Osteoblast (primary cell): Measurements from ENCODE around the gene MCM9. TPM values are rescaled to one million over a fixed set of nuclear protein-coding genes. Genes with fewer than 3 reads are reported as not detected.

Source experiments
- DNase-seq: peaks from one replicate; pipeline ENCODE4 v3.0.0; 2011; ENCODE audit warnings: low spot score, mixed read lengths; ENCODE audit not compliant: insufficient read length; ENCODE audit errors: missing footprints
- H2AFZ ChIP-seq: 2 replicates; pipeline ENCODE4 v1.6.0; 2011; ENCODE audit warnings: mild to moderate bottlenecking, low read length
- H3K27ac ChIP-seq: 2 replicates; pipeline ENCODE4 v1.5.1; 2011; ENCODE audit warnings: mild to moderate bottlenecking, low read depth, low read length, moderate library complexity
- H3K27me3 ChIP-seq: 2 replicates; pipeline ENCODE4 v1.6.0; 2012; ENCODE audit warnings: mild to moderate bottlenecking, control low read depth, inconsistent platforms, low read length, moderate library complexity; ENCODE audit not compliant: insufficient read depth
- H3K36me3 ChIP-seq: 2 replicates; pipeline ENCODE4 v1.5.1; 2011; ENCODE audit warnings: mild to moderate bottlenecking, low read length, control low read depth, moderate library complexity; ENCODE audit not compliant: insufficient read depth
- H3K4me1 ChIP-seq: 2 replicates; pipeline ENCODE4 v1.5.1; 2011; ENCODE audit warnings: mild to moderate bottlenecking, low read length, control low read depth, moderate library complexity; ENCODE audit not compliant: insufficient read depth
- H3K4me2 ChIP-seq: 2 replicates; pipeline ENCODE4 v1.6.0; 2011; ENCODE audit warnings: mild to moderate bottlenecking, low read length; ENCODE audit not compliant: insufficient read depth
- H3K4me3 ChIP-seq: fragments of 200-600 bp; sonication (generic); 3 replicates; pipeline ENCODE4 v1.5.1; 2012; ENCODE audit warnings: mild to moderate bottlenecking, low read length, inconsistent platforms; ENCODE audit not compliant: insufficient read depth
- H3K79me2 ChIP-seq: 2 replicates; pipeline ENCODE4 v1.6.0; 2012; ENCODE audit warnings: mild to moderate bottlenecking, low read length, control low read depth, inconsistent platforms; ENCODE audit not compliant: insufficient read depth
- H3K9me3 ChIP-seq: 2 replicates; pipeline ENCODE4 v1.5.1; 2011; ENCODE audit warnings: low read depth, low read length, control low read depth
- H4K20me1 ChIP-seq: 2 replicates; pipeline ENCODE4 v1.6.0; 2012; ENCODE audit warnings: mild to moderate bottlenecking, low read length, control low read depth; ENCODE audit not compliant: insufficient read depth
- CTCF ChIP-seq: IDR thresholded peaks from 2 replicates; pipeline ENCODE4 v1.5.1; 2011; ENCODE audit warnings: mild to moderate bottlenecking, low read depth, low read length, moderate library complexity; ENCODE audit errors: extremely low read depth
- total RNA-seq: library from RNA; depleted of rRNA; stranded (reverse); fragments of >200 nt; gene quantifications from 2 replicates; pipeline ENCODE4 v1.2.3, GENCODE V29; 2012

MCM9 gene
- total RNA-seq, 1 donor: 15.2 TPM

DNA sequence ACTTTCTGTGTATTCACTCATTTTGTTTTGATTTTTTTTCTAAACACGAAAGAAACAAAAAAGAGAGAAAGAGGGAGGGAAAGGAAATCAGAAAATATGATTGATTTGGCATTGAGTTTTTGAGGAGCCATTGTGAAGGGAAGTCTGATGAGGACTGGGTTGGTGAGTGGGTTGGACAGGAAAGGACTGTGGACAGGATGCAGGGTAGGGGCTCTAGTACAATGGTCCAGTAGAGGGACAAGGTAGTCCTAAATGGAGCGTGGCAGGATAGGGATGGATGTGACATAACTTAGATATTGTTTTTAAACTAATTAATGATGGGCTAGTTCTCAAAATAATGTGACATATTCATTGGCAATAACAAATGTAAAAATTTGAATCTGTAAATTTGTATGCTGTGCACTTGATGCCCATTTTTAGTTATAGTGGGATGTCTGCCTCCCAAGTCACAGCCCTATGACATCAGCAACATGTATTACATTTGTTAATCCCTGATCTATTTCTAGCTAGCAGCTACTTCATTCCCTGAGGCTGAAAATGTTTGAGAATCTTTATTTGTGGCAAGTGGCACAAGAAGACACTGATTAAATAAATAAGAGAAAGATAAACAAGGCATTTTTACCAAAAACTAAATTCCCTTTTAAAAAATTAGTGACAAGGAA lies 105.0 kb downstream of the MCM9 start:
- H2AFZ ChIP-seq: no peak overlapping the region
- H3K4me3 ChIP-seq: no peak overlapping the region
- H3K9me3 ChIP-seq: no peaks in the 10 kb centered on the region
- H3K4me2 ChIP-seq: no peak overlapping the region
- no peak overlapping the region for H3K27ac ChIP-seq
- no peaks in the 10 kb centered on the region for H3K27me3 ChIP-seq
- H3K36me3 ChIP-seq: peaks cover 18% of the 10 kb centered on the region
- H3K79me2 ChIP-seq: no peaks in the 10 kb centered on the region
- H3K4me1 ChIP-seq: no peaks in the 10 kb centered on the region
- DNase-seq: no peak
- TF ChIP-seq CTCF: no peak
- no peaks in the 10 kb centered on the region for H4K20me1 ChIP-seq

- Histone ChIP-seq H3K79me2 (no peaks in the 10 kb centered on the region), H2AFZ (no peak overlapping the region), H3K27me3 (no peaks in the 10 kb centered on the region), H3K27ac (no peak overlapping the region), H3K4me1 (no peaks in the 10 kb centered on the region), H3K4me3 (no peak overlapping the region), H3K36me3 (peaks cover 18% of the 10 kb centered on the region), H3K4me2 (no peak overlapping the region), H4K20me1 (no peaks in the 10 kb centered on the region), H3K9me3 (no peaks in the 10 kb centered on the region)
- TF ChIP-seq CTCF: no peak
- DNase-seq: no peak
These were observed 108.9 kb downstream of the MCM9 start for GRCh38 chr6:118826096-118826495.

GRCh38 chr6:118825661-118826060 lies 109.3 kb downstream of the MCM9 start:
- Histone ChIP-seq H3K9me3 (no peaks in the 10 kb centered on the region), H3K79me2 (no peaks in the 10 kb centered on the region)

GRCh38 chr6:118815495-118815894 lies 119.5 kb downstream of the MCM9 start:
- Histone ChIP-seq H3K4me2 (no peak overlapping the region), H4K20me1 (no peaks in the 10 kb centered on the region), H3K36me3 (peaks cover 15% of the 10 kb centered on the region), H3K9me3 (no peaks in the 10 kb centered on the region), H3K4me1 (peaks cover 6% of the 10 kb centered on the region), H3K27me3 (no peaks in the 10 kb centered on the region), H2AFZ (no peak overlapping the region), H3K27ac (no peak overlapping the region), H3K79me2 (no peaks in the 10 kb centered on the region), H3K4me3 (no peak overlapping the region)
- no peak for TF ChIP-seq CTCF
- no peak for DNase-seq

More at GRCh38 chr6:118825661-118826060, 109.3 kb downstream of the MCM9 start:
- Histone ChIP-seq H3K36me3 (peaks cover 18% of the 10 kb centered on the region), H3K4me3 (no peak overlapping the region), H3K4me1 (no peaks in the 10 kb centered on the region), H2AFZ (no peak overlapping the region), H3K27me3 (no peaks in the 10 kb centered on the region), H4K20me1 (no peaks in the 10 kb centered on the region), H3K27ac (no peak overlapping the region), H3K4me2 (no peak overlapping the region)
- no peak for DNase-seq
- no peak for TF ChIP-seq CTCF
